ENCODE measurements around the gene ADAMTSL1. TPM values are rescaled to one million over a fixed set of nuclear protein-coding genes. Genes with fewer than 3 reads are reported as not detected.

The ADAMTSL1 gene
- total and polyA plus RNA-seq, 2 experiments from 2014 or later, result 2.3 to 5.0 TPM

GRCh38 chr9:18746631-18747030 lies 272.7 kb downstream of the ADAMTSL1 start:
- no peaks in the 10 kb centered on the region for H3K36me3 Mint-ChIP-seq (ENCODE audit: low read depth)

GRCh38 chr9:18747595-18747994 lies 273.6 kb downstream of the ADAMTSL1 start:
- H3F3A ChIP-seq (replicated peaks; ENCODE audit: low read depth), result no peaks in the 10 kb centered on the region
- Mint-ChIP-seq H3K9me3 (no peaks in the 10 kb centered on the region), H3K27ac (no peak overlapping the region), H3K4me1 (no peaks in the 10 kb centered on the region), H3K36me3 (ENCODE audit: low read depth) (no peaks in the 10 kb centered on the region), H3K4me3 (no peak overlapping the region), H3K27me3 (ENCODE audit: insufficient read depth, low read depth, poor library complexity) (no peaks in the 10 kb centered on the region)
- H3K79me2 ChIP-seq (replicated peaks; ENCODE audit: insufficient read depth), result no peaks in the 10 kb centered on the region
- ATAC-seq (no peak), DNase-seq (ENCODE audit: low spot score) (no peak)
- no peak overlapping the region for H2AFZ ChIP-seq
- H3K27ac ChIP-seq (ENCODE audit: low read depth), result no peak overlapping the region
- 0 out of 2 replicates have a peak, but pooled peaks cover 4% of the 10 kb centered on the region for H3K9me2 ChIP-seq (ENCODE audit: insufficient read depth)
- TF ChIP-seq POLR2AphosphoS5 (IDR thresholded peaks at IDR 0.05; ENCODE audit: low read depth) (no peak), ZNF331 (CRISPR knock-in tag; IDR thresholded peaks at IDR 0.05; ENCODE audit: low read depth) (no peak), ZNF462 (CRISPR knock-in tag; IDR thresholded peaks at IDR 0.05) (no peak), STAT1 (IDR thresholded peaks at IDR 0.05; ENCODE audit: unreplicated experiment) (no peak)
- no peaks in the 10 kb centered on the region for H3K36me3 ChIP-seq (ENCODE audit: insufficient read depth)
- H3K27me3 ChIP-seq (ENCODE audit: insufficient read depth), result no peaks in the 10 kb centered on the region
- H3K4me3 ChIP-seq, result no peak overlapping the region
- no peak overlapping the region for H3K4me2 ChIP-seq
- no peaks in the 10 kb centered on the region for H4K20me1 ChIP-seq (replicated peaks; ENCODE audit: insufficient read depth)
- H3K4me1 ChIP-seq (ENCODE audit: insufficient read depth), result no peaks in the 10 kb centered on the region

More at GRCh38 chr9:18746631-18747030, 272.7 kb downstream of the ADAMTSL1 start:
- H2AFZ ChIP-seq, result no peak overlapping the region
- H3K4me3 ChIP-seq, result no peak overlapping the region
- Mint-ChIP-seq H3K4me1 (peaks cover 3% of the 10 kb centered on the region), H3K4me3 (no peak overlapping the region), H3K9me3 (no peaks in the 10 kb centered on the region), H3K27me3 (ENCODE audit: insufficient read depth, low read depth, poor library complexity) (no peaks in the 10 kb centered on the region), H3K27ac (no peak overlapping the region)
- H3F3A ChIP-seq (replicated peaks; ENCODE audit: low read depth), result no peaks in the 10 kb centered on the region
- H3K9me2 ChIP-seq (ENCODE audit: insufficient read depth), result 0 out of 2 replicates have a peak, but pooled peaks cover 4% of the 10 kb centered on the region
- no peaks in the 10 kb centered on the region for H3K27me3 ChIP-seq (ENCODE audit: insufficient read depth)
- H4K20me1 ChIP-seq (replicated peaks; ENCODE audit: insufficient read depth), result no peaks in the 10 kb centered on the region
- no peaks in the 10 kb centered on the region for H3K79me2 ChIP-seq (replicated peaks; ENCODE audit: insufficient read depth)
- TF ChIP-seq POLR2AphosphoS5 (IDR thresholded peaks at IDR 0.05; ENCODE audit: low read depth) (no peak), STAT1 (IDR thresholded peaks at IDR 0.05; ENCODE audit: unreplicated experiment) (no peak), ZNF331 (CRISPR knock-in tag; IDR thresholded peaks at IDR 0.05; ENCODE audit: low read depth) (no peak)
- TF ChIP-seq, protein P1, sequence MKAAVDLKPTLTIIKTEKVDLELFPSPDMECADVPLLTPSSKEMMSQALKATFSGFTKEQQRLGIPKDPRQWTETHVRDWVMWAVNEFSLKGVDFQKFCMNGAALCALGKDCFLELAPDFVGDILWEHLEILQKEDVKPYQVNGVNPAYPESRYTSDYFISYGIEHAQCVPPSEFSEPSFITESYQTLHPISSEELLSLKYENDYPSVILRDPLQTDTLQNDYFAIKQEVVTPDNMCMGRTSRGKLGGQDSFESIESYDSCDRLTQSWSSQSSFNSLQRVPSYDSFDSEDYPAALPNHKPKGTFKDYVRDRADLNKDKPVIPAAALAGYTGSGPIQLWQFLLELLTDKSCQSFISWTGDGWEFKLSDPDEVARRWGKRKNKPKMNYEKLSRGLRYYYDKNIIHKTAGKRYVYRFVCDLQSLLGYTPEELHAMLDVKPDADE (IDR thresholded peaks at IDR 0.05), result no peak
- H3K27ac ChIP-seq (ENCODE audit: low read depth), result no peak overlapping the region
- DNase-seq (ENCODE audit: low spot score) (no peak), ATAC-seq (no peak)
- no peaks in the 10 kb centered on the region for H3K4me1 ChIP-seq (ENCODE audit: insufficient read depth)
- no peaks in the 10 kb centered on the region for H3K36me3 ChIP-seq (ENCODE audit: insufficient read depth)
- H3K4me2 ChIP-seq, result no peak overlapping the region
